Right hindlimb (tissue), 1 donor: Measurements from ENCODE around the gene STON1.
"Not testable (repeated sequence)": the region's sequence is repeated elsewhere in the genome, so short reads cannot be mapped to it uniquely, and the experiment has no call there.

Experiments used
- DNase-seq: peaks from one replicate; pipeline ENCODE4 v3.0.0-alpha.2; 2018

STON1 gene

DNA sequence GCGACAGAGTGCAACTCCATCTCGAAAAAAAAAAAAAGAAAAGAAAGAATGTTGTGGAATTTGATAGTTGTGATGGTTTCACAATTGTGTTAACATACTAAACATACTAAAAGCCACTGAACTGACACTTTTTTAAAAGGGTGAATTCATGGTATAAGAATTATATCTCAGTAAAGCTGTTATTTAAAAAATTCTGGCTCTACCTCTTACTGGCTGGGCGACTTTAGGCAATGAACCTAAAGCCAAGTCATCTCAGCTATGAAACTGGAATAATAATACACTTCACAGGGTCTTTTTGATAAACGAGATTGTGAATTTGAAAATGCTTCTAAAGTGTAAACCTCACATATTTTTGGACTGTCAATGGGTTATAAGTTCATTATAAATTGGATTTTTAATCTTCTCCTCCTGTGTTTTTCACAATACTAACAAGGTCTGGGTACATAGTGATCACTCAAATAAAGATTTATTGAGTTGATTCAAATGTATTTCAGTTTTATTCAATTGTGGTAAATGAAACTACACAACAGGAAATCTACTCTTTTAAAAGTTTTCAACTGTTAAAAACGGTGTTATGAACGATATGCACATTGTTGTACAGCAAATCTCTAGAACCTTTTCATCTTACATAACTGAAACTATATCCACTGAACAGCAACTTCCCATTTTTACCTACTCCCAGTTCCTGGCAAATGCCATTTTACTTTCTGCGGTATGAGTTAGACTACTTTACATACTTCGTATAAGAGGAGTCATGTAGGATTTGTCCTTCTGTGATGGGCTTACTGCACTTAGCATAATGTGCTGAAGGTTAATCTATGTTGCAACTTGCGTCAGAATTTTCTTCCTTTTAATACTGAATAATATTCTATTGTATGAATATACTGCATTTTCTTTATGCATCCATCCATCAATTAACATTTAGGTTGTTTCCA lies 44.7 kb downstream of the STON1 start:
- no peak for DNase-seq

DNA sequence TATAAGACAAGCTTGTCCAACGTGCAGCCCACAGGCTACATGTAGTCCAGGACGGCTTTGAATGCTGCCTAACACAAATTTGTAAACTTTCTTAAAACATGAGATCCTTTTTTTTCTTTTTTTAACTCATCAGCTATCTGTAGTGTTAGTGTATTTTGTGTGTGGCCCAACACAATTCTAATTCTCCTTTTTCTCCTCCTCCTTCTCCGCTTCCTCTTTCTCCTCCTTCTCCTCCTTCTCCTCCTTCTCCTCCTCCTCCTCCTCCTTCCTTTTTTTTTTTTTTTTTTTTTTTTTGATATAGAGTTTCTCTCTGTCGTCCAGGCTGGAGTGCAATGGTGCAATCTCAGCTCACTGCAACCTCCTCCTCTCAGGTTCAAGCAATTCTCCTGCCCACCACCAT lies 48.4 kb downstream of the STON1 start:
- no peak for DNase-seq

DNA sequence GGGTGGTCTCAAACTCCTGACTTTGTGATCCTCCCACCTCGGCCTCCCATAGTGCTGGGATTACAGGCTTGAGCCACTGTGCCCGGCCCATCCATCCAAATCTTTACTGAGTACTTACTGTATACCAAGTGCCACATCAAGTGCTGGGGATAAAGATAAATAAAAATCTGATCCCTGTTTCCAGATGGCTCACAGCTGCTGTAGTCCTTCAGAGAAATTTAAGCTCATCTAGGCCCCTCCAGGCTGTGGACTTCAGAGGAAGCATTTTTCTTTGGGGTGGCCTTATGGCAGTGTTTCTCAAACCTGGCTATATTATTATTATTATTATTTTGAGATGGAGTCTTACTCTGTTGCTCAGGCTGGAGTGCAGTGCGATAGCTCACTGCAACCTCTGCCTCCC lies 54.0 kb downstream of the STON1 start:
- DNase-seq: no peak

DNA sequence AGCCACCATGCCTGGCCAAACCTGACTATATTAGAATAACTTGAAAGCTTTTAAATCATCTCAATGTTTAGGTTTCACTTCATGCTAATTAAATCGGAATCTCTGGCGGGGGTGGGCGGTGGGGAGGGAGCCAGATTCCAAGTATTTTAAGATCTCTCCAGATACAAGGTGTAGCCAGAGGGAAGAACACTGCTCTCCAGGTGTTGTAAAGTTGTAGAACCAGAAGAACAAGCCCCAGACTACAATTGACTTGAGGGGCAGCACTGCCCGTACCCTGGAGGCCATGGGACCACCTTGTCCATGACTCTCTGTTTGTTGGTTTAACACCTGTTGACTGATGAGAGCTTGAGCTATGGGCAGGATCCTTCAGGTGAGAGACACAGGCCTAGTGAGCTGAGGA lies 54.6 kb downstream of the STON1 start:
- no peak for DNase-seq

DNA sequence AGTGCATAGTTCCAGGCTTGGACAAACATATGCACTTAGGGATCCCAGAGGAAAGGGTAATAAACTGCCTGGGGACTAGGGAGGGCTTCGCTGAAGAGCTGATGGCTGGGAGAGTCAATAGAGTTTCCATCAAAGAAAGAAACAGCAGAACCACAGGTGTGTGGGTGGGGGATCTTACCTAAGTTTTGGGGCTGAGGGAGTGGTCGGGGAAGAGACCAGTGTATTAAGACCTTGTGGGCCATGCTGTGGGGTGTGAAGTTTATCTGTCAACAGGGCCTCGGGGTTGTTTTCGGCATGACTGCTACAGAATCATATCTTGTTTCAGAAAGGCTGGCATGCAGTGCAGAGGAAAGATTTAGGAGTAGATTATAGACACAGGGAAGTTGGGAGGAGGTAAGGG lies 56.5 kb downstream of the STON1 start:
- no peak for DNase-seq

DNA sequence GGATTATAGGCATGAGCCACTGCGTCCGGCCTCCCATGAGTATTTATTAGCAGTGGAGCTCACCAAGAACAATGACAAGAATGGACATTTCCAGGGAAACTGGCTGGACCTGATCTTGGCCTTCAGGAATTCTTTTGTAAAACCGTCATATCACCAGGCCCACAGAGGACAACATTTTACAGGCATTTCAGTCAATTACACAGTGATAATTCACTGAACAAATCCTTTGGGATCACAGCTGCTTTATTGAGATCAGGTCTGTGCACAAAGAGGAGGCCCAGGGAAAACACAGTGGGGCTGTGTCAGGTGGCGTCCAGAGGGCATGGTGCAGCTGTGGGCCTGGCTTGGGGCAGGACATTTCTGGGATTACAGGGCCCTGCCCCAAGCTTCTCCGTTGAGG lies 57.6 kb downstream of the STON1 start:
- peak; percentile 38 for DNase-seq

DNA sequence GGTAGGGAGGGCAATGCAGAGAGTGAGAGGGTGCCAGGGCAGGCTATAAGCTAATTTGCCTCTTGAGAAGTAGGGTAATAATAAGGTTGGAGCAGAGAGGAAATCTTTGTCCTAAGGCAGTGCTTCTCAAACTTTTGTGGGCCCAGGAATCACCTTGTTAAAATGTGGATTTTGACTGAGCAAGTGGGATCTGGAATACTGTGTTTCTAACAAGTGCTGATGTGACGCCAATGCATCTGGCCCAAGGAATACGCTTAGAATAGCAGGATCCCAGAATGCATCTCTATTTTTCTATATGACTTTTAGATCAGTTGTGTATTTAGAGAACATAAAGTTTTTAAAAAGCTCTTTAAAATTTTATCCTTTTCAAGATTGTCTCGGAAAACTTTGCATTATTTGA lies 58.0 kb downstream of the STON1 start:
- DNase-seq: no peak

- no peak for DNase-seq
These were observed 58.8 kb downstream of the STON1 start for GRCh38 chr2:48588745-48589144.

DNA sequence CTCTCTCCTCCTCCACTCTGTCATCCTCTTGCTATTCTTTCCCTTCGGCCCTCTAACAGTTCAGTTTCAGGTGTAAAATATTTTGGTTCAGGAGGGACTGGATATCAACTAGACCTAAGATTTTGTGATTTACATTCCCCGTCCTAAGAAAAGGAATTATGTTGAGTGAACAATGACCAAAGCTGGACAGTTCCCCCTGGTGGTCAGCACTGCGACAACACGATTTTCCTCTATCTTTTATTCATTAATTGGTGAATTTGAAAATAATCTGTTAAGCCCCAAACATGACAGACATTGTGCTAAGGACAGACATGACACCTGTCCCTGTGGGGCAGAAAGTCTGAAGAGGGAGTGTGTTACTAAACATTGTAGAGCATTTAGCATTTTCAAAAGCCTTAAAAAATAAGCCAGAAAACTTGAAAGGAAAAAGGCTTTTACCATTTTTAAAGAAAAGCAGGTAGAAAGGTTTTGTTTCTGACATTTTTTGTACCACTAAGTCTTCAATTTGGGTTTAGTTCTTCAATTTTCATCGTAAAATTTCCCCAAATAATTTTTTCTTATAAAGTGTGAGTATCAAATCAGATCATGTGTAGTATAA lies 59.3 kb downstream of the STON1 start:
- DNase-seq: peak; percentile 53

DNA sequence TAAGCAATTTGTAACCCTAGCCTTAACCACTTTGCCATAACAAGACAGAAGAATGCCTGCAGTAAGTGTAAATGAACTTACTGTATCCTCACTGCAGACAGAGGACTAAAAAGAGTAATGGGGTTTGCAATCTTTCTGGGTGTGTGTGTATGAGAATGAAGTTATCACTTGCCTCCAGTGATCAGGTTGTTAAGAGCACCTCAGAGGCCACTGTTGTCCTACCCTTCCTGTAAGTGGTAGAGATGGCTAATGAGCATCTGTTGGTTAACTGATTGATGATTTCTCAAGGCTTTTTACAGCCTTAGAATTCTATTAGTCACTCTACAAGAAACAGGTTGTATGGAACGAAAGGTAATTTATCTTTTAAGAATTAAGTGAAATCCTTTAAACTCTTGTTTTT lies 60.1 kb downstream of the STON1 start:
- no peak for DNase-seq

DNA sequence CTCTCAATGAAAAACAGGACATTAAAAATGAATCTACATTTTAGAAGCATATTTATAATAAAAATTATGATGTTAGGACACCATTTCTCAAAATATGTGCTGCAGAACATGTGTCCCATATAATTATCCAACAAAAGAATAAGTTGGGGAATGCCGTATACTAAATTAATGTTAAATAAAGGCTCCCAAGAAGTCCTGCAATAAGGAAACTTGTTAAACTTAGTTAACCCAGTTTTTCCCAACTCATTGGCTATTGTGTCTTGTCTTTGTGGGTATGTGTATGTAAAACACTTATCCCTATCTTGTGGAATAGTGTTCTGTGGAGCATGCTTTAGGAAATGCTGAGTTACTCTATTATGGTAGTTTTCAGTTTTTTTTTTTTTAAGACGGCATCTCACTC lies 62.1 kb downstream of the STON1 start:
- DNase-seq: no peak

GRCh38 chr2:48596751-48597150 lies 66.8 kb downstream of the STON1 start:
- not testable (repeated sequence) for DNase-seq

DNA sequence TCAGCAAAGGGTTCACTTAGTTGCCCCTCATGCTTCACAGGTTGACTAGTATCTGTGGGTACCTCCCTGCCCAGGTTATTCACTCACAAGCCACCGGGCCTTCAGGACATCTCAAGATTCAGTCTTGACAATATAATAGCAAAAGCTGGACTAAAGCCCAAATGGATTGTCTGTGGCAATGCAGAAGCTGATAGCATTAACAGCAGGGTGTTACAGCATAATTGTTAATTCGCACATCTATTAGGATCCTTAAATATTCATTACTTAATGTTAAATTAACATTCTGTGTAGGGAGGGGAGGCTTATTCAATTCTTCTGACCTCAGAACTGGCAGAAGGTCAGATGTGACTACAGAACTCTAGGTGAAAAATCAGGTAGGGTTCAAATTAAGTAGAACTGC lies 67.5 kb downstream of the STON1 start:
- no peak for DNase-seq

- DNase-seq: no peak
These were observed 70.4 kb downstream of the STON1 start for GRCh38 chr2:48600204-48600813.

DNA sequence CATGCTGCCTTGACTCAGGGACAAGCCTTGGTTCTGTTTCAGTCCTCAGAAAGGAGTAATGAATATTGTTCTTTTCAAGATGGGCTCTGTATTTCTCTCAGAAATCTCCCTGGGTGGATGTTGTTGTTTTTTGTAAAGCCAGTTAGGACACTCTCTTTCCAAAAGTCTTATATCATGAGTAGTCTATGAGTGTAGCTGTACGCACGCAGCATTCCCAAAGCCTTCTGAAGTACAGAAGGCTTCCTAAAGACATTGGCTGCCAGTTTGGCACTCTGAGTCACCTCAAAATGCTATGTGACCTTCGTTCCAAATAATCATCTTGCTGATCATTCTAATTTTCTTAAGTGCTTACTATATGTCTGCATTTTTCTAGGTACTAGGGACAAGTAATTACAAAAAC lies 71.0 kb downstream of the STON1 start:
- DNase-seq: no peak

DNA sequence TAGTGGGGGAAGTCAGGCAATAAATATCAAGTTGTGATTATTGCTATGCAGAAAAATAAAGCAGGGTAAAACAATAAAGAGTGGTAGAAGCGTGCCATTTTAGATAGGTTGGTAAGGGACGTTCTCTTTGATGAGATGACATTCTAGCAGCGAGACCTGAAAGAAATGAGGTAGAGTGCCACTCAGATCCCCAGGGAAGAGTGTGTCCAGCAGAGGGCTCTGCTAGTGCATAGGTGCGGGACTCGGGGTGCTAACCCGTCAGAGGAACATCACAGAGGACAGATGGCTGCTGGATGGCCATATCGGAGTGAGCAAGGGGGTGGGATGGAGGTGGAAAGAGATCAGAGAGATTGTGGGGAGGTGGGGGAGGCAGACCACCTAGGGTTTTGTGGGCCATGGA lies 71.4 kb downstream of the STON1 start:
- DNase-seq: no peak

DNA sequence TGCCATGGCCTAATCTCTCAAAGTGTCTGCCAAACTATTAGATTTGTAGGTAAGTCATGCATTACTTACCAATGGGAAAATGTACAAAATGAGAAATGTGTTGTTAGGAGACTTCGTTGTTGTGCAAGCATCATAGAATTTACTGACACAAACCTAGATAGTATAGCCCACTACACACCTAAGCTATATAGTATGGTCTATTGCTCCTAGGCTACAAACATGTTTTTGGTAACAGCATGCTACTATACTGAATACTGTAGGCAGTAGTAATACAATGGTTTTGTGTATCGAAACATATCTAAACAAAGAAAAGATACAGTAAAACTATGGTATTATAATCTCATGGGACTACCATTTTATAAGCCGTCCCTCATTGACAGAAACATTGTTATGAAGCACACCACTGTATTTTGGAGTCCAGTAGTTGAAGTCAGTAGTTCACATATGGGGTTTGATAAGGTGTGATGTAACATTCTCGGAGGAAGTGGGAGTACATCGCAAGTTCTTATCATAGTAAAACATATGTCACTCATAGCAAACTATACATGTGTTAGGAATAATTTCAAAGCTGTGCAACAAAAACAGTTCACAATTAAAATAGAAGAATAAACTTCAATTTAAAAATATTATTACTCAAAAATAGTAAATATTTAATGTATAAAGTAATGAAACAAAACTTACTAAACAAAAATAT lies 75.7 kb downstream of the STON1 start:
- DNase-seq: no peak

GRCh38 chr2:48607307-48608014 lies 77.5 kb downstream of the STON1 start:
- no peak for DNase-seq

DNA sequence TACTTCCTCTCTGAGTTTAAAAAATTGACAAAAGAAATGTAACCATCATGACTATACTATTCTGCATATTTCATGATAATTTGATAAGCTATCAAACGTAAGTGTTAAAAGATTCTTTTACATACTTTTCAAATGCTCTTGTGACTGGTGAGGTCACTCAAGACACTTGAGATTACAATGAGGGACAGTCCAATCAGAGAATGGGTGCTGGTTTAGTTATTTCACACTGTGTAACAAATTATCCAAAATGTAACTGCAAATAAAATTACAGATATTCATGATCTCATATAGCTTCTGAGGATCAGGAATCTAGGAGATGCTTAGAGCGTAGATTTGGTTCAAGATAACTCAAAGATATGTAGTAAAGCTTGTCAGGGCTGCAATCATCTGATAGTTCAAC lies 83.3 kb downstream of the STON1 start:
- no peak for DNase-seq

DNA sequence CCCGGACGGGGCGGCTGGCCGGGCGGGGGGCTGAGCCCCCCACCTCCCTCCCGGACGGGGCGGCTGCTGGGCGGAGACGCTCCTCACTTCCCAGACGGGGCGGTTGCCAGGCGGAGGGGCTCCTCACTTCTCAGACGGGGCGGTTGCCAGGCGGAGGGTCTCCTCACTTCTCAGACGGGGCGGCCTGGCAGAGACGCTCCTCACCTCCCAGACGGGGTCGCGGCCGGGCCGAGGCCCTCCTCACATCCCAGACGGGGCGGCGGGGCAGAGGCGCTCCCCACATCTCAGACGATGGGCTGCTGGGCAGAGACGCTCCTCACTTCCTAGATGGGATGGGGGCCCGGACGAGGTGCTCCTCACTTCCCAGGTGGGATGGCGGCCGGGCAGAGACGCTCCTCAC lies 84.6 kb downstream of the STON1 start:
- DNase-seq: not testable (repeated sequence)

DNA sequence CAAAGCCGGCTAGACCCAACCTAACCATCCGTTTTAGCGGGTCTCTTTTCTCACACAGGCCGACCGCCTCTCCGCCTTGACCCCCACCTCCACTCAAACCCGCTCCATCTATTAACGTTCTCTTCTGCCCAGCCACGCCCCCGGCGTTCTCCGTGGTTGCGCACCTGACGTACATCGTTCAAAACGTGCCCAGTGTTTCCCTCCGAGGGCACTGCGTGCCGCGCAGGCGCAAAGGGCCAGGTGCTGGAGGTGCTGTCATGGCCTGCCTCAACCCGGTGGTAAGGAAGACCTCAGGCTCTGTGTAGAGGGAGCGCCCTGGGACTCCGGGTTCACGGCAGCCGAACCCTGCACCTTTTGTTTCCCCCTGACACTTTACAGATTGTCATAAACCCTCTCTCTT lies 87.7 kb downstream of the STON1 start, which contains the start of gene GTF2A1L:
GTF2A1L (plus strand) TSS at position 239 of the 400 bp plus-strand sequence; CDS start at position 258, 19 bp downstream.
- DNase-seq: no peak

DNA sequence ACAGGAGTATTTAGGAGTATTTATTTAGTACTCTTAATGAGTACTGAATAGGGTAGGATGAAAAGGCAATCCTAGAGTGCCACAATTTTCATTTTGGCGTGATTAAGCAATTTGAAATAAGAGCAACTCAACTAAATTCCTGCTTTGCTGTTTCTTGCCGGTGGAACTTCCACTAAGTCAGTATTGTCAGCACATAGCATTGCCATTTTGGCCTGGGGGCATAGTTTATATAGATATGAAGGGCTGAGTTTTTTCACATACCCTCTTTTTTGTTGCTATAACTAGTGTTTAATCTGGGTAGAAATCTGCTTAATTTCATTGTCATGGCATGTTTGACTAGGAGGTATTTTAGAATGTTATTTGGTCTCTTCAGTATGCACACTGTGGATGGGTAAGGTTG lies 89.6 kb downstream of the STON1 start:
- no peak for DNase-seq

GRCh38 chr2:48620604-48621003 lies 90.7 kb downstream of the STON1 start:
- no peak for DNase-seq
